ENCODE measurements around the gene ADAM19. TPM values are rescaled to one million over a fixed set of nuclear protein-coding genes. Genes with fewer than 3 reads are reported as not detected.

ADAM19 gene
- total and polyA plus RNA-seq, 4 donors, result 3.1 to 17.6 (median 12.9) TPM

DNA sequence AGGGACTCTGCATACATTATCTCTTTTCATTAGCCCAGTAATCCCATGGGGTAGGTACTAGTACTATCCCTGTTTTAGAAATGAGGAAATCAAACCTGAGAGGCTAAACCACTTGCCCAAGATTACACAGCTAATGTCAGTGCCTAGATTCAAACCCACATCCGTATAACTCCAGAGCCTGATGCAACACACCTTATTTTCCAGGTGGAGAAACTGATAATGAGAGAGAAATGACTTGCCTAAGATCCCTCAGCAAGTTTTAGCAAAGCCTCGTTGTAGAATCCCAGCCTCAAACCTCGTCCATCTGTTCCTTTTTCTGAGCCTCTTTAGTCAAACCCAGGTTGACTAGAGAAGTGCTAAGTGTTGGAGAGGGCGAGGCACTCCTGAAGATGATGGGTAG, 1.1 kb upstream of the ADAM19 start:
- Histone ChIP-seq H3K9ac (ENCODE audit: insufficient read depth in 1 of 2, low read length in 2 of 2) (no peak overlapping the region), H3K27ac (ENCODE audit: low read depth in 1 of 2, low read length in 1 of 2) (no peak overlapping the region), H3K27me3 (ENCODE audit: control insufficient read depth in 3 of 3, insufficient read depth in 3 of 3, low read length in 2 of 3) (no peaks in the 10 kb centered on the region), H3K4me1 (ENCODE audit: control insufficient read depth in 5 of 5, insufficient read depth in 5 of 5, low read length in 5 of 5) (peaks cover 0 to 12% (median 5%) of the 10 kb centered on the region in 5 donors), H3K9me3 (ENCODE audit: control insufficient read depth in 4 of 4, insufficient read depth in 3 of 4, low read length in 3 of 4) (no peaks in the 10 kb centered on the region), H3K4me3 (no peak overlapping the region), H3K36me3 (ENCODE audit: control insufficient read depth in 4 of 4, insufficient read depth in 4 of 4, low read length in 4 of 4) (no peaks in the 10 kb centered on the region)
- DNase-seq (no peak), ATAC-seq (ENCODE audit: insufficient read depth, low FRiP score) (no peak)
- no peak for TF ChIP-seq CTCF (IDR thresholded peaks at IDR 0.05; ENCODE audit: control extremely low read depth, extremely low read depth)
- 63 to 79% methylated on average over 4 of the region's 4 CpGs for WGBS, 2 donors

DNA sequence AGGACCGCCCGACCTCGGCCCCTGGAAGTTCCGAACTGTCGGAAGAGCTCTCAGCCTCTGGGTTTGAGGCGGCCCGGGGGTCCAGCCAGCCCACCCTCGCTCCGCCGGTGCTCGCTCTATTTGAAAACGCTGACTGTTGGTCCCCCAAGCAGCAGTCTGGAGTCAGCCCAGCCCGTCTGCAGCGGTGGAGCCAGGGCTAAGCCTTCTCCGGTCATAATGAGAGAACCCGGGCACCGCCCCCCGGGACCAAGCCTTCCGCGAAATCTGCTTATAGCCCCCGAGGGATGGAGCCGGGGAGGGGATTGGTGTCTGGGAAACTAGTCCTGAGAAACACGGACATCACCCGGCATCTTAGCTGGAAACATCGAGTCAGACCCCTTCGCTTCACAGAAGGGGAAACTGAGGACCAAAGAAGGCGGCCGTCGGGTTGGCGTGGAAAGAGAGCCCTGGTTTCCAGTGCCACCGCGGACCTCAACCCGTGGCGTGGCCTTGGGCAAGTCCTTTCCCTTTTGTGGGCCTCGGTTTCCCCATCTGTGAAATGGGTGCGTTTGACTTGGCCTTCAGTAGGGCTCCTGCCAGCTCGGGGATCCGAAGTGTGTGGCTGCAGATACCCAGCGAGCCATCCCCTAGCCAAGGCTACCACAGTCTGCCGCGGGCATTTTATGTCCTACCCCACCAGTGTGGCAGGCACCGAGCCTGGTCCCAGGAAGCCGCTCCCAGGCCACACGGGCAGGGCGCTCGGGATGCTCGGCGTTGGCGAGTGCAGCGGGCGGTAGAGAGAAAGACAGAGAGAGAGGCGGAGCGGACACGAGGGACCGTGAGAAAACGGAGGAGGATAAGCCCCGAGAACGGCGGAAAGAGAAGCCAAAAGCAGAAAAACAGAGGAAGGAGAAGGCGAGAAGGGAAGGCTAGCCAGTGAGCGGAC, 857 bp downstream of the ADAM19 start:
- H3K27ac ChIP-seq (ENCODE audit: low read depth in 1 of 2, low read length in 1 of 2), result peak overlapping the region; percentile 81 to 89
- no peak for TF ChIP-seq CTCF (IDR thresholded peaks at IDR 0.05; ENCODE audit: control extremely low read depth, extremely low read depth)
- H3K36me3 ChIP-seq (ENCODE audit: control insufficient read depth in 4 of 4, insufficient read depth in 4 of 4, low read length in 4 of 4), result peaks cover 0 to 2% (median 0%) of the 10 kb centered on the region in 4 donors
- peak overlapping the region; percentile 70 for H3K4me3 ChIP-seq
- no peaks in the 10 kb centered on the region for H3K9me3 ChIP-seq (ENCODE audit: control insufficient read depth in 4 of 4, insufficient read depth in 3 of 4, low read length in 3 of 4)
- WGBS, 2 donors, result 9 to 11% methylated on average over 61 of the region's 61 CpGs
- peaks cover 4 to 12% (median 6%) of the 10 kb centered on the region in 5 donors for H3K4me1 ChIP-seq (ENCODE audit: control insufficient read depth in 5 of 5, insufficient read depth in 5 of 5, low read length in 5 of 5)
- DNase-seq (peak in 2 of 3 donors; percentile 60 to 69), ATAC-seq (ENCODE audit: insufficient read depth, low FRiP score) (peak; percentile 37)
- H3K27me3 ChIP-seq (ENCODE audit: control insufficient read depth in 3 of 3, insufficient read depth in 3 of 3, low read length in 2 of 3), result no peaks in the 10 kb centered on the region
- H3K9ac ChIP-seq (ENCODE audit: insufficient read depth in 1 of 2, low read length in 2 of 2), result peak overlapping the region in 1 of 2 donors; percentile 42

DNA sequence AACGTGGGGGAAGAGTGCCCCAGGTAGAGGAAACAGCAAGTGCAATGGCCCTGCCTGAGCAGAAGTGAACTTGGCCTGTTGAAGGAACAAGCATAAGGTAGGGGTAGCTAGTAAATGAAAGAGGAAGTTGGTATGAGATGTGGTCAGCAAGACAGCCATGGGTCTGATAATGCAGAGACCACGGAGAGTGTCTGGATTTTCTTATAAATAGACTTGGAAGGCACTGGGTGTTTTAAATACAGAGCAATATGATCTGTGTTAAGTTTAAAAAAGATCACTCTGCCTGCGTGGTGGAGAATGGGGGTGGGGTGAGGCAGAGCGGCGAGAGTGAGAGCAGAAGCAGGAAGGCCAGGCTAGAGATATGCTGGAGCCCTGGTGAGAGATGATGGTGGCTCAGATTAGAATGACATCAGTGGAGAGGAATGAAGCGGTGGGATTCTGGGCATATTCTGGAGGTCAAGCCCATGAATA, 4.2 kb downstream of the ADAM19 start:
- no peaks in the 10 kb centered on the region for H3K27me3 ChIP-seq (ENCODE audit: control insufficient read depth in 3 of 3, insufficient read depth in 3 of 3, low read length in 2 of 3)
- H3K4me1 ChIP-seq (ENCODE audit: control insufficient read depth in 5 of 5, insufficient read depth in 5 of 5, low read length in 5 of 5), result peaks cover 4 to 12% (median 6%) of the 10 kb centered on the region in 5 donors
- WGBS, 2 donors, result 15 to 22% methylated on average over 6 of the region's 6 CpGs
- H3K27ac ChIP-seq (ENCODE audit: low read depth in 1 of 2, low read length in 1 of 2), result peak overlapping the region; percentile 32 to 61
- H3K9ac ChIP-seq (ENCODE audit: insufficient read depth in 1 of 2, low read length in 2 of 2), result no peak overlapping the region
- no peak for ATAC-seq (ENCODE audit: insufficient read depth, low FRiP score)
- H3K36me3 ChIP-seq (ENCODE audit: control insufficient read depth in 4 of 4, insufficient read depth in 4 of 4, low read length in 4 of 4), result peaks cover 0 to 2% (median 2%) of the 10 kb centered on the region in 4 donors
- no peaks in the 10 kb centered on the region for H3K9me3 ChIP-seq (ENCODE audit: control insufficient read depth in 4 of 4, insufficient read depth in 3 of 4, low read length in 3 of 4)
- no peak overlapping the region for H3K4me3 ChIP-seq
- no peak for TF ChIP-seq CTCF (IDR thresholded peaks at IDR 0.05; ENCODE audit: control extremely low read depth, extremely low read depth)
- DNase-seq, result peak in 2 of 3 donors; percentile 33 to 48
